COLO668 (cell line): Measurements from ENCODE around the gene ADRA2C.
"Not testable (repeated sequence)": the region's sequence is repeated elsewhere in the genome, so short reads cannot be mapped to it uniquely, and the experiment has no call there.

Source experiments
- DNase-seq: peaks from one replicate; lab custom pipeline; 2025; ENCODE audit not compliant: unreplicated experiment; lab: John Stamatoyannopoulos, UW

The ADRA2C gene

GRCh38 chr4:3810796-3811485 is 44.8 kb downstream of the ADRA2C start:
- no peak for DNase-seq

GRCh38 chr4:3811621-3812020 is 45.4 kb downstream of the ADRA2C start:
- no peak for DNase-seq

DNA sequence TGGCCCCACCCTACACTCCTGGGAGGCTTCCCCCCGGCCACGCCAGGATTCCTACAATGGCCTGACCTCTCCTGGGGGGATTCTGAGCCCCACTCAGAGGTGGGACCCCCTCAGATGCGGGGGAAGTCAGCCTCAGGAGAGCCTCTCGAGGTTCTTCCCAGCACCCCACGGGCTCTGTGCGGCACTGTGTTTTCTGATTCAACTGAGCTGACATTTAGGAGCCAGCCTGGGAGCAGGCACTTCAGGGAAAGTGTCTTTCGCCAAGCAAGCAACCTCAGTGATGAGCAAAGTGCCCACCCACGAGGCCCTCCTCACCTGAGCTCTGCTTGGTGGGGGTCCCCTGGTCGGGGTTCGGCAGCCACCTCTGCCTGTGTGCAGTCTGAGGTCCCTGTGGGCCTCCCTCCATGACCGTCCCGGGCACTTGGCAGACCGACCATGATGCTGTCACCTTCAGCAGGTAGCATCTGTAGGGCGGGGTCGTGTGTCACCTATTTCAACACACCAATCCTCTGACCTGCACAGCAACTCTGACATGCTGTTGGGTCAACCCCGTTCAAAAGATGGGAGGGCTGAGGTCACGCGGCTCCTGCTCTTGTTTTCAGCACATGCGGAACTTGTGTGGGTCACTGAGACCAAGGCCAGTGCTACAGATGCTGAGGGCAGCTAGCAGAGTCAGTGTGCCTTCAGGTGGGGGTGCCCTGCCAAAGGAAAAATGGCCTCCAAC is 46.2 kb downstream of the ADRA2C start:
- no peak for DNase-seq

GRCh38 chr4:3813151-3814052 is 47.2 kb downstream of the ADRA2C start:
- no peak for DNase-seq

DNA sequence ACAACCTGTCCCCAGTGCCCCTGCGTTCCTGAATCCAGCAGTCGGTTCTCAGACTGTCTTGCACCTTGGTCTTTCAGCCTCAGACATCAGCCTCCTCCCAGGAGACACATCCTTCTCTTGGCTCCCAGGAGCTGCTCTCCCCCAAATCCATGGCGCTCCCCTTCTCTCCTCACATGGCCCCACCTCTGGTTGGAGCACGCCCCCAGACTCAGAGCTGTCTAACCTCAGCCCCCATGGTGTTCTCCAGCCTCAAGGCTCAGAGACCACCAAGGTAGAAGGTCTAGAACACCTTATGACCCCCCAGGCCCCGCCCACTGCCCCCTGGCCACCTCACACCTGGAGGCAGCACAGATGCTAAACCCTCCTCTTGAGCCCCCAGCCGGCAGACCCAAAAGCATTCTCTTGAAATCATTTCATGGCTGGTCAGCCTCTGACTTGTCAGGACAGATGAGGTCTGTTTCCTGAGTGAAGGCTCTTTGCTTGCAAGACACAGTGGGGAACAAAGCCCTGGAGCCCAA is 47.9 kb downstream of the ADRA2C start:
- no peak for DNase-seq

DNA sequence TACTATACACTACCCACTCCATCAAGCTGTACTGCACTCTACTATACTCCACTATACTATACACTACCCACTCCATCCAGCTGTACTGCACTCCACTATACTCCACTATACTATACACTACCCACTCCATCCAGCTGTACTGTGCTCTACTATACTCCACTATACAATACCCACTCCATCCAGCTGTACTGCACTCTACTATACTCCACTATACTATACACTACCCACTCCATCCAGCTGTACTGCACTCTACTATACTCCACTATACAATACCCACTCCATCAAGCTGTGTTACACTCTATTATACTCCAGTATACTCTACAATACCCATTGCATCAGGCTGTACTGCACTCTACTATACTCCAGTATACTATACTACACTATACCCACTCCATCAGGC is 48.7 kb downstream of the ADRA2C start:
- not testable (repeated sequence) for DNase-seq

DNA sequence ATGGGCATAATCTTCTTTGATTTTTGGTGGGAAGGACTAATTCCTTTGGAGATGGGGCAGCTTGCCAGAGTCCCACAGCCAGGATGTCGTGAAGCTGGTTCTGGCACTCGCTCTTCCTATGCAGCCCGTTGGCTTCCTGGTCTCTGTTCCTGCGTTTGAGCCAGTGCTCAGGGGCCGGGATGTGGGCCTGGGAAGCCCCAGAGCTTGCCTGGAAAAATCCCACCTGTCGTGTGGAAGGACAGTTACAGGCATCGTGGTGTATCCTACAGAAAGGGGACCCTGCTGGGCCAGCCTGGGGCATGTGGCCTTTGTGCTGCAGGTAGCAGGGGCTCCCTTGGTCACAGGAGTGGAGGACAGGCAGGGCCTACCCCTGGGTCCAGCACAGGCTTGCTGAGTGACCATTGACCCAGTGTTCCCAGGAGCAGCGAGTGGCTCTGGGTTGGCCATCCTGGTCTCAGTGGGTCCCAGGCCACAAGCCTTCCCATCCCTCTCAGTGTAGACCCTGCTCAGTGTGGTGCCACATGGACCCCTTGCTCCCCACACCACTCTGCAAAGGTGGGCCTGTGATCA is 50.2 kb downstream of the ADRA2C start:
- no peak for DNase-seq

DNA sequence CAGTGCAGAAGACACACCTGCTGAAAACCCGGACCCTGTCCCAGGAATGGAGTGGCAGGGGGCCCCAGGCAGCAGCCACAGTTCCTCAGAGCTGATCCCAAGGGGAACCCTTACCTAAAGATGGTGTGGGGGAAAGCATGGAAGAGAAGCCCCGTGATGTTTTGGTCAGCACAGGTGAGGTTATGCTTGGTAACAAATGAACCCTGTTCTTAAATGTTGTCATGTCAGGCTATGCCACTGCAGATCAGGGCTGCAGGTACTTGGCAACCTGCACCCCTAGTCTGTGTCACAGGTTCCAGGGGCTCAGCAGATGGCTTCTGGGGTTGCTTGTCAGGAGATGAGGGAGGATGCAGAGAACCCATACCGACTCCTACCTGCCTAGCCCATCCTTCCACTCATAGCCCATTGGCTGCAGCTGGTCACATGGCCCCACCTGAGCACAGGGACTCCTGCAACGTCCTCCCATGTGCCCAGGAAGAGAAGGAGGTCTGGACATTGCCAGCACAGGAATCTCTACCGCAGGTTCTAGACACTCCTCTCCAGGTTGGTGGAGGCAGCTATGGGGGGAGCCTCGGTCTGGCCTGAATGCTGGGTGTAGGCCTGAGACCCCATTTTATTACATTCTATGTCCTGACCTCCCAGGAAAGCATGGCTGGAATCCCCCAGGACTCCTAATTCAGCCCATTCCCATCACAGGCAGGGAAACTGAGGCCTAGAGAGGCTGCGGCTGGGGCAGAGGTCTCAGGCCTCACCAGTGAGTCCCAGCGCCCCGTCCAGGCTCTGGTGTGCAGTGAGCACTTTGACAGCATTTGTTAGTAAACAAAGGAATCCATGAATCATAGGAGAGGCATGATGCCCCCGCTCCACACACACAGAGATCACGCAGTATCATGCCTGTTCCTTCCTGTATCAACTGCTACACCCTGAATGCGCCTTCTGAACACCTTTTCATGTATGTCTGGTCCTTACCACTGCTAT is 51.1 kb downstream of the ADRA2C start:
- DNase-seq = no peak
